Right lobe of liver (tissue), 6 donors: ENCODE data around the gene KDM4C. TPM values are rescaled to one million over a fixed set of nuclear protein-coding genes. Genes with fewer than 3 reads are reported as not detected.

Source experiments
- ATAC-seq, 4 donors: fragments of 200-7000 bp; cut with Tn5 transposase; one replicate each; pipeline ENCODE4 v1.9.1; 2020; ENCODE audit warnings: mild to moderate bottlenecking in 4 of 4, moderate library complexity in 4 of 4
- DNase-seq, 3 donors: peaks; one replicate each; pipeline ENCODE4 v3.0.0-alpha.2; 2020
- H3K27ac ChIP-seq, 3 donors: fragments of 200-600 bp; one replicate each; pipeline ENCODE4 v1.8.0; 2022
- H3K27me3 ChIP-seq, 2 donors: fragments of 200-600 bp; one replicate each; pipeline ENCODE4 v1.8.0; 2022
- H3K36me3 ChIP-seq, 4 donors: fragments of 200-600 bp; sonication (generic) in 1 of 4; one replicate each; pipeline versions ENCODE4 v1.5.1 to v1.8.0; 2017 to 2022; ENCODE audit warnings: control low read depth in 1 of 4
- H3K4me1 ChIP-seq, 4 donors: fragments of 200-600 bp; sonication (generic) in 1 of 4; one replicate each; pipeline versions ENCODE4 v1.5.1 to v1.8.0; 2017 to 2022; ENCODE audit warnings: control low read depth in 1 of 4
- H3K4me3 ChIP-seq, 3 donors: fragments of 200-600 bp; one replicate each; pipeline ENCODE4 v1.8.0; 2022
- H3K9me3 ChIP-seq, 4 donors: fragments of 200-600 bp; sonication (generic) in 1 of 4; one replicate each; pipeline versions ENCODE4 v1.5.1 to v1.8.0; 2017 to 2022; ENCODE audit warnings: control low read depth in 1 of 4
- POLR2A ChIP-seq: fragments of 450-650 bp; IDR thresholded peaks from one replicate; pipeline ENCODE4 v1.6.1; 2017; ENCODE audit warnings: antibody characterized with exemption, mild to moderate bottlenecking
- WGBS: methylation state at CpG from one replicate; pipeline ENCODE4 v1.1.6; 2018; ENCODE audit warnings: low coverage, low lambda C conversion rate; ENCODE audit not compliant: insufficient coverage; ENCODE audit errors: missing lambda C conversion rate; 5-methylcytosine and 5-hydroxymethylcytosine counted together
- intact Hi-C, 2 donors: fragments of 100-400 bp; cut with DNase I; formaldehyde crosslinking; loops; one replicate each; pipeline versions ENCODE4 v1.11.2 to v1.14.1; 2022
- total RNA-seq, 6 experiments: library from RNA; depleted of rRNA in 2 of 6; stranded (reverse); fragments of >200 nt in 2 of 6; fragmentation: NEBNext Ultra II Directional in 3 of 6; extraction: Animal tissue kit (Norgen Biotek cat#: 25700) in 3 of 6; gene quantifications; one replicate each; pipeline versions ENCODE4 v1.1.0 to v1.2.4, GENCODE V29; 2016 to 2023
- TF ChIP-seq, protein P1 (sequence below), 4 donors: fragments of 200-600 bp in 3 of 4; fragments of 450-650 bp in 1 of 4; IDR thresholded peaks; one replicate each; pipeline versions ENCODE4 v1.5.1 to v1.8.0; 2016 to 2022; ENCODE audit warnings: antibody characterized with exemption in 4 of 4, mild to moderate bottlenecking in 2 of 4
- donor health status: DM: no; HTN: yes; CAD: no.
- donor health status: DM: no; HTN: no; CAD: no.
- donor health status: DM: no; HTN: no; CAD: no.
- donor health status: DM: no; HTN: yes; CAD: no.
- donor health status: DM: no; HTN: yes; CAD: no.

Gene KDM4C
- total RNA-seq, 6 experiments from 2014 or later, result 14.1 to 20.9 (median 15.3) TPM

DNA sequence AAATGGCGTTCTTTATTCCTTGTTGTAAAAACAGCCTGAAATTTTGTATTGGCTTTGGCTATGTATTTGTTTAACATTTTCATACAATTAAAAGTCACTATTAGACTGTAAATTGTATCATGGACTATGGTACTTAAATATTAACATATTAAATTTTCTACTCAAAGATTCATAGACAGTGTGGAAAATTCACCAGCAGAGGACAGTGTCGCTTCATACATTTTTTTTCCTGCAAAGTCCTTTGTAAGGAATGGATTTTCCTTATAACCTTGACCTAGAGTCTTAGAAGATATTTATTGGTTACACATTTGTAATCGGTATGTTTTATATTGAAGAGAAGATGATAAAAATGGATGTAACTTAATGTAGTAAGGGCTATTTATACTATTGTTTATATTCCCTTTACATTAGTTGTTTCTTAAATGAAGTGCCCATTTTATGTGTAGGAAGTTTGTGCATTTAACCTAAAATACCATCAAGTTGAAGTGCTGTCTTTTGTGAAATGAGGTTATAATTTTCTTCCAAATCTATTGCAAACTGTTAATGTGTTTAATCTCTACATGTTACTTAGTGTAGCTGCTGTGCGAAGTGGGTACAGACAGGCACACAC, 150.1 kb downstream of the KDM4C start:
- no peak for DNase-seq
- Histone ChIP-seq H3K27ac (no peak overlapping the region), H3K27me3 (no peaks in the 10 kb centered on the region), H3K36me3 (no peaks in the 10 kb centered on the region), H3K9me3 (no peaks in the 10 kb centered on the region), H3K4me3 (no peak overlapping the region), H3K4me1 (peaks cover 0 to 35% (median 4%) of the 10 kb centered on the region in 4 donors)
- 84% methylated on average over 4 of the region's 4 CpGs for WGBS
- intact Hi-C loops, result no loop called here
- no peak for ATAC-seq
- TF ChIP-seq, protein P1, sequence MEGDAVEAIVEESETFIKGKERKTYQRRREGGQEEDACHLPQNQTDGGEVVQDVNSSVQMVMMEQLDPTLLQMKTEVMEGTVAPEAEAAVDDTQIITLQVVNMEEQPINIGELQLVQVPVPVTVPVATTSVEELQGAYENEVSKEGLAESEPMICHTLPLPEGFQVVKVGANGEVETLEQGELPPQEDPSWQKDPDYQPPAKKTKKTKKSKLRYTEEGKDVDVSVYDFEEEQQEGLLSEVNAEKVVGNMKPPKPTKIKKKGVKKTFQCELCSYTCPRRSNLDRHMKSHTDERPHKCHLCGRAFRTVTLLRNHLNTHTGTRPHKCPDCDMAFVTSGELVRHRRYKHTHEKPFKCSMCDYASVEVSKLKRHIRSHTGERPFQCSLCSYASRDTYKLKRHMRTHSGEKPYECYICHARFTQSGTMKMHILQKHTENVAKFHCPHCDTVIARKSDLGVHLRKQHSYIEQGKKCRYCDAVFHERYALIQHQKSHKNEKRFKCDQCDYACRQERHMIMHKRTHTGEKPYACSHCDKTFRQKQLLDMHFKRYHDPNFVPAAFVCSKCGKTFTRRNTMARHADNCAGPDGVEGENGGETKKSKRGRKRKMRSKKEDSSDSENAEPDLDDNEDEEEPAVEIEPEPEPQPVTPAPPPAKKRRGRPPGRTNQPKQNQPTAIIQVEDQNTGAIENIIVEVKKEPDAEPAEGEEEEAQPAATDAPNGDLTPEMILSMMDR (IDR thresholded peaks at IDR 0.05), result peak; percentile 29 to 52 (median 37)
- TF ChIP-seq POLR2A, result no peak

DNA sequence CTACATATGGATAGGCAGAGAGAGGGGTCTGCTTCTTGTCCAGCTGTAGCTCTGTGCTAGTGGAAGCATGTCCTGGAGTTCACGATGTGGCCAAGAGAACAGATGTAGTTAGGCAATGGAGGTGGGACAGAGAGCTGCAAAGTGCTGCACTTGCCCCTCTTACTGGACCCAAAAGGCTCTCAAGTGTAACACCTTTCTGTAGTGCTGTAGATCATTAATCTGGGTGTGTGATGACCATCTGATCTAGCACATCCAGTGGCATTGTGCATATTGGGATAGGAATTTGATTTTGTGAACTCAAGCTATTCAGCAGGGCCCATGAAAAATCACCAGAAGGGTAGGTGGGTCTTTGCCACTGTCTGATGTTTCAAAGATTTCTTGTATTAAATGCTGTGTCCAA, 151.4 kb downstream of the KDM4C start:
- no peaks in the 10 kb centered on the region for H3K36me3 ChIP-seq
- ATAC-seq (peak in 1 of 4 donors; percentile 14), DNase-seq (no peak)
- intact Hi-C loops, result no loop called here
- H3K27ac ChIP-seq, result no peak overlapping the region
- no peak overlapping the region for H3K4me3 ChIP-seq
- no peaks in the 10 kb centered on the region for H3K9me3 ChIP-seq
- H3K27me3 ChIP-seq, result no peaks in the 10 kb centered on the region
- TF ChIP-seq, protein P1 (IDR thresholded peaks at IDR 0.05), result no peak
- no peak for TF ChIP-seq POLR2A
- peaks cover 0 to 35% (median 4%) of the 10 kb centered on the region in 4 donors for H3K4me1 ChIP-seq
- 75% methylated on average over 1 of the region's 1 CpG for WGBS

DNA sequence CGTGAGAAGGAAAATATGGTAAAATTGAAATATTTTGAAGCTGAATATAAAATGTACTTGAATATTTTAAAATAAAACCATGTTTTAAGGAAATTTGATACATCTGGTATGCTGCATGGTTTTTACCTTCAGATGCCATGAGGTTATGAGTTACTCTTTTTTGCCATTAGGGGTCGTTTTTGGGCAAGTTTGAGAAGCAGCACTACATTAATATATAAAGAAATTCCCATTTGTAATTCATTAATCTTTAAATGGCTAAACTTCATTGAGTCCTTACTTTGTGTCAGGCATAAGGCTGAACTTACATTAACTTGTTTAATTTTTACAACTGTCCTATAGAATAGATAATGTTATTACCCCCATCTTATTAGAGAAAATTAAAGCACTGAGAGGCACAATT, 152.3 kb downstream of the KDM4C start:
- H3K4me1 ChIP-seq, result peaks cover 0 to 33% (median 4%) of the 10 kb centered on the region in 4 donors
- H3K4me3 ChIP-seq, result no peak overlapping the region
- intact Hi-C loops, result no loop called here
- peak in 3 of 4 donors; percentile 31 to 49 (median 47) for ATAC-seq
- no peak for TF ChIP-seq POLR2A
- TF ChIP-seq, protein P1 (IDR thresholded peaks at IDR 0.05), result peak in 3 of 4 donors; percentile 34 to 45 (median 41)
- H3K36me3 ChIP-seq, result no peaks in the 10 kb centered on the region
- no peaks in the 10 kb centered on the region for H3K9me3 ChIP-seq
- 36% methylated on average over 2 of the region's 2 CpGs for WGBS
- DNase-seq, result no peak
- H3K27ac ChIP-seq, result no peak overlapping the region
- H3K27me3 ChIP-seq, result no peaks in the 10 kb centered on the region

DNA sequence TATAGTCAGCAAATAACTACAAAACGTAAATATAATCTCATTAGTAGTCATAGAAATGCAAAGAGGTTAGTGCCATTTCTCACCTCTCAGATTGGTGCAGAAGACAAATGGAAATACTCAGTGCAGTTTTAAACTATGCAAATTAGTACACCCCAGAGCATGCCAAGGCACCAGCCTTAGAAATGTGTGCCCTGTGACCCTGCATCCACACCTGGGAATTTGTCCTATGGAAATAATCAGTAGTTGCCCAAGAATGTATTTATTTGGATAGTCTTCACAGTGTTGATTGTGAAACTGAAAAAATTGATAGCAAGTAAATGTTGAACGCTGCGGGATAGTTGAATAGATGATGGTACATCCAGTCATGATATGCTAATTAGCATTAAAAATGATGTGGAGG, 152.7 kb downstream of the KDM4C start:
- no peaks in the 10 kb centered on the region for H3K36me3 ChIP-seq
- TF ChIP-seq POLR2A, result no peak
- TF ChIP-seq, protein P1 (IDR thresholded peaks at IDR 0.05), result no peak
- intact Hi-C loops, result no loop called here
- DNase-seq (no peak), ATAC-seq (peak; percentile 35 to 55 (median 44))
- H3K27me3 ChIP-seq, result no peaks in the 10 kb centered on the region
- WGBS, result 35% methylated on average over 3 of the region's 3 CpGs
- H3K27ac ChIP-seq, result no peak overlapping the region
- H3K9me3 ChIP-seq, result no peaks in the 10 kb centered on the region
- no peak overlapping the region for H3K4me3 ChIP-seq
- peaks cover 0 to 29% (median 4%) of the 10 kb centered on the region in 4 donors for H3K4me1 ChIP-seq
